Measurements from ENCODE around the gene NARS2. TPM values are rescaled to one million over a fixed set of nuclear protein-coding genes. Genes with fewer than 3 reads are reported as not detected.
"Not testable (repeated sequence)": the region's sequence is repeated elsewhere in the genome, so short reads cannot be mapped to it uniquely, and the experiment has no call there.

The NARS2 gene
- total RNA-seq, 1 experiment from 2014 or later, result 17.9 TPM

- DNase-seq (ENCODE audit: low read depth), result no peak
Measured at GRCh38 chr11:78547931-78548705, 26.5 kb downstream of the NARS2 start.

GRCh38 chr11:78542007-78542406 is 32.7 kb downstream of the NARS2 start:
- DNase-seq (ENCODE audit: low read depth), result no peak

- DNase-seq (ENCODE audit: low read depth), result no peak
Measured at GRCh38 chr11:78541537-78541936, 33.1 kb downstream of the NARS2 start.

- DNase-seq (ENCODE audit: low read depth), result no peak
Measured at GRCh38 chr11:78540256-78540655, 34.4 kb downstream of the NARS2 start.

- no peak for DNase-seq (ENCODE audit: low read depth)
Measured at GRCh38 chr11:78539506-78539905, 35.2 kb downstream of the NARS2 start.

- no peak for DNase-seq (ENCODE audit: low read depth)
Measured at GRCh38 chr11:78536933-78537332, 37.7 kb downstream of the NARS2 start.

- no peak for DNase-seq (ENCODE audit: low read depth)
Measured at GRCh38 chr11:78535920-78536319, 38.7 kb downstream of the NARS2 start.

GRCh38 chr11:78535027-78535426 is 39.6 kb downstream of the NARS2 start:
- DNase-seq (ENCODE audit: low read depth), result no peak

- DNase-seq (ENCODE audit: low read depth), result no peak
Measured at GRCh38 chr11:78533399-78533798, 41.3 kb downstream of the NARS2 start.

- DNase-seq (ENCODE audit: low read depth), result no peak
Measured at GRCh38 chr11:78532991-78533390, 41.7 kb downstream of the NARS2 start.

- DNase-seq (ENCODE audit: low read depth), result no peak
Measured at GRCh38 chr11:78526497-78527146, 48.0 kb downstream of the NARS2 start.

GRCh38 chr11:78525720-78526119 is 48.9 kb downstream of the NARS2 start:
- DNase-seq (ENCODE audit: low read depth), result no peak

GRCh38 chr11:78520230-78520629 is 54.4 kb downstream of the NARS2 start:
- no peak for DNase-seq (ENCODE audit: low read depth)

GRCh38 chr11:78516281-78516680 is 58.4 kb downstream of the NARS2 start:
- no peak for DNase-seq (ENCODE audit: low read depth)

GRCh38 chr11:78514922-78515502 is 59.7 kb downstream of the NARS2 start:
- DNase-seq (ENCODE audit: low read depth), result no peak

GRCh38 chr11:78513085-78513484 is 61.6 kb downstream of the NARS2 start:
- DNase-seq (ENCODE audit: low read depth), result not testable (repeated sequence)

- DNase-seq (ENCODE audit: low read depth), result no peak
Measured at GRCh38 chr11:78510597-78510996, 64.1 kb downstream of the NARS2 start.

- DNase-seq (ENCODE audit: low read depth), result no peak
Measured at GRCh38 chr11:78510025-78510596, 64.6 kb downstream of the NARS2 start.

- no peak for DNase-seq (ENCODE audit: low read depth)
Measured at GRCh38 chr11:78504708-78505107, 70.0 kb downstream of the NARS2 start.

GRCh38 chr11:78504181-78504580 is 70.5 kb downstream of the NARS2 start:
- DNase-seq (ENCODE audit: low read depth), result no peak

- no peak for DNase-seq (ENCODE audit: low read depth)
Measured at GRCh38 chr11:78499971-78500370, 74.7 kb downstream of the NARS2 start.

- DNase-seq (ENCODE audit: low read depth), result no peak
Measured at GRCh38 chr11:78497293-78497692, 77.4 kb downstream of the NARS2 start.
